Sigmoid colon (tissue), 7 donors: ENCODE data around the gene FAM3D. TPM values are rescaled to one million over a fixed set of nuclear protein-coding genes. Genes with fewer than 3 reads are reported as not detected.

ENCODE experiments used
- DNase-seq: peaks from one replicate; pipeline ENCODE4 v3.0.0-alpha.2; 2019
- H3K27ac ChIP-seq, 4 donors: fragments of 200-600 bp; sonication (generic); one replicate each; pipeline ENCODE4 v1.5.1; 2016 to 2019; ENCODE audit warnings: mild to moderate bottlenecking in 1 of 4
- H3K27me3 ChIP-seq, 3 donors: fragments of 200-600 bp; sonication (generic); one replicate each; pipeline ENCODE4 v1.5.1; 2019; ENCODE audit warnings: mild to moderate bottlenecking in 1 of 3
- H3K36me3 ChIP-seq, 4 donors: fragments of 200-600 bp; sonication (generic); one replicate each; pipeline ENCODE4 v1.5.1; 2016 to 2019
- H3K4me1 ChIP-seq, 4 donors: fragments of 200-600 bp; sonication (generic); one replicate each; pipeline ENCODE4 v1.5.1; 2017 to 2019
- H3K4me3 ChIP-seq, 4 donors: fragments of 200-600 bp; sonication (generic); one replicate each; pipeline ENCODE4 v1.5.1; 2017 to 2019; ENCODE audit warnings: mild to moderate bottlenecking in 2 of 4, moderate library complexity in 1 of 4
- H3K9me3 ChIP-seq, 4 donors: fragments of 200-600 bp in 3 of 4; sonication (generic) in 3 of 4; one replicate each; pipeline versions ENCODE4 v1.5.1 to v1.6.1; 2013 to 2019
- CTCF ChIP-seq, 4 experiments: fragments of 450-650 bp in 3 of 4; fragments of 200-600 bp in 1 of 4; IDR thresholded peaks; one replicate each; pipeline ENCODE4 v1.5.1; 2016 to 2019; ENCODE audit warnings: antibody characterized with exemption in 4 of 4, mild to moderate bottlenecking in 3 of 4, moderate library complexity in 2 of 4
- EP300 ChIP-seq, 4 donors: sonication (generic); formaldehyde crosslinking; IDR thresholded peaks; one replicate each; pipeline ENCODE4 v1.6.1; 2017; ENCODE audit warnings: antibody characterized with exemption in 4 of 4
- POLR2A ChIP-seq, 2 donors: fragments of 450-650 bp; IDR thresholded peaks; one replicate each; pipeline ENCODE4 v1.6.1; 2016; ENCODE audit warnings: antibody characterized with exemption in 2 of 2, mild to moderate bottlenecking in 2 of 2, moderate library complexity in 2 of 2
- POLR2AphosphoS5 ChIP-seq, 4 donors: sonication (generic); formaldehyde crosslinking; IDR thresholded peaks; one replicate each; pipeline ENCODE4 v1.6.1; 2017; ENCODE audit warnings: antibody characterized with exemption in 4 of 4
- WGBS, 2 donors: extraction: QIAGEN DNeasy Blood & Tissue Kit; methylation state at CpG; one replicate each; pipeline ENCODE4 v1.1.7; 2013; 5-methylcytosine and 5-hydroxymethylcytosine counted together
- intact Hi-C: fragments of 100-400 bp; cut with DNase I; formaldehyde crosslinking; loops from one replicate; pipeline ENCODE4 v1.15.1; 2023
- polyA plus RNA-seq, 3 donors: library from polyadenylated mRNA; stranded (reverse); fragments of 200-250 nt; gene quantifications; one replicate each; pipeline ENCODE4 v1.2.3, GENCODE V29; 2013
- total RNA-seq, 4 donors: library from RNA; depleted of rRNA; stranded (reverse); fragments of >200 nt; gene quantifications; one replicate each; pipeline ENCODE4 v1.1.0, GENCODE V29; 2016
- donor health status: healthy with polysubstance abuse.
- donor health status: Bipolar disorder and iron deficiency.
- donor health status: healthy.

The FAM3D gene
- total and polyA plus RNA-seq, 7 donors = 0.36 to 477 (median 215) TPM; not detected in 2

GRCh38 chr3:58642846-58643245 is 23.7 kb downstream of the FAM3D start:
- no peak overlapping the region for H3K27ac ChIP-seq
- WGBS, 2 donors = 86 to 90% methylated on average over 4 of the region's 4 CpGs
- no peak for DNase-seq
- peaks cover 0 to 11% (median 4%) of the 10 kb centered on the region in 4 donors for H3K4me1 ChIP-seq
- intact Hi-C loops = loop anchor here (10.0 kb wide), 1 partner anchor 1212 kb away; no protein-coding TSS in a partner anchor
- H3K36me3 ChIP-seq = no peaks in the 10 kb centered on the region
- H3K27me3 ChIP-seq = no peaks in the 10 kb centered on the region
- TF ChIP-seq POLR2AphosphoS5 (IDR thresholded peaks at IDR 0.05) (no peak), EP300 (IDR thresholded peaks at IDR 0.05) (no peak), POLR2A (IDR thresholded peaks at IDR 0.05) (no peak), CTCF (IDR thresholded peaks at IDR 0.05) (no peak)
- no peak overlapping the region for H3K4me3 ChIP-seq
- H3K9me3 ChIP-seq = no peaks in the 10 kb centered on the region

- 19 to 23% methylated on average over 25 of the region's 25 CpGs for WGBS, 2 donors
- DNase-seq = peak; percentile 84
- peaks cover 0 to 8% (median 0%) of the 10 kb centered on the region in 4 donors for H3K4me1 ChIP-seq
- H3K9me3 ChIP-seq = no peaks in the 10 kb centered on the region
- no peak for TF ChIP-seq POLR2A (IDR thresholded peaks at IDR 0.05)
- TF ChIP-seq CTCF (IDR thresholded peaks at IDR 0.05) = peak; percentile 59 to 76 (median 68)
- intact Hi-C loops = loop anchor here (10.0 kb wide), 1 partner anchor 1214 kb away; no protein-coding TSS in a partner anchor
- no peaks in the 10 kb centered on the region for H3K36me3 ChIP-seq
- no peak overlapping the region for H3K27ac ChIP-seq
- H3K27me3 ChIP-seq = no peaks in the 10 kb centered on the region
- H3K4me3 ChIP-seq = no peak overlapping the region
Measured at GRCh38 chr3:58640700-58641372, 25.7 kb downstream of the FAM3D start.

- Histone ChIP-seq H3K36me3 (no peaks in the 10 kb centered on the region), H3K4me1 (peaks cover 0 to 8% (median 0%) of the 10 kb centered on the region in 4 donors), H3K27me3 (no peaks in the 10 kb centered on the region), H3K4me3 (no peak overlapping the region), H3K27ac (no peak overlapping the region), H3K9me3 (no peaks in the 10 kb centered on the region)
- intact Hi-C loops = loop anchor here (10.0 kb wide), 1 partner anchor 1215 kb away; no protein-coding TSS in a partner anchor
- DNase-seq = no peak
- TF ChIP-seq POLR2AphosphoS5 (IDR thresholded peaks at IDR 0.05) = no peak
- no peak for TF ChIP-seq EP300 (IDR thresholded peaks at IDR 0.05)
- no peak for TF ChIP-seq CTCF (IDR thresholded peaks at IDR 0.05)
- TF ChIP-seq POLR2A (IDR thresholded peaks at IDR 0.05) = no peak
- 82 to 89% methylated on average over 10 of the region's 10 CpGs for WGBS, 2 donors
Measured at GRCh38 chr3:58639842-58640241, 26.7 kb downstream of the FAM3D start.

GRCh38 chr3:58639001-58639400 is 27.6 kb downstream of the FAM3D start:
- intact Hi-C loops = no loop called here

More at GRCh38 chr3:58639001-58639400, 27.6 kb downstream of the FAM3D start:
- Histone ChIP-seq H3K27me3 (no peaks in the 10 kb centered on the region), H3K4me1 (peaks cover 0 to 8% (median 0%) of the 10 kb centered on the region in 4 donors), H3K27ac (no peak overlapping the region), H3K4me3 (no peak overlapping the region), H3K9me3 (no peaks in the 10 kb centered on the region), H3K36me3 (no peaks in the 10 kb centered on the region)
- 84 to 85% methylated on average over 4 of the region's 4 CpGs for WGBS, 2 donors
- no peak for DNase-seq
- no peak for TF ChIP-seq POLR2A (IDR thresholded peaks at IDR 0.05)
- TF ChIP-seq POLR2AphosphoS5 (IDR thresholded peaks at IDR 0.05) = no peak
- no peak for TF ChIP-seq CTCF (IDR thresholded peaks at IDR 0.05)
